Panc1 (cell line): ENCODE results near the gene SH3PXD2B. TPM values are rescaled to one million over a fixed set of nuclear protein-coding genes. Genes with fewer than 3 reads are reported as not detected.

ENCODE experiments used
- ATAC-seq: fragments of 200-7000 bp; cut with Tn5 transposase; 2 replicates; pipeline ENCODE4 v1.9.1; 2020; ENCODE audit warnings: mild to moderate bottlenecking, moderate library complexity
- BruUV-seq: library from RNA; stranded (reverse); fragments of 400-500 nt; replicated peaks from 2 replicates; lab custom pipeline; 2021; lab: Mats Ljungman, UMichigan
- CTCF ChIA-PET: fragments of 300-600 bp; sonication (Branson Sonifier 250); formaldehyde crosslinking; loops from one replicate; lab custom pipeline; 2022; ENCODE audit warnings: antibody characterized with exemption; lab: Charles Lee
- POLR2A ChIA-PET: fragments of 300-600 bp; sonication (Branson Sonifier 250); formaldehyde crosslinking; loops from one replicate; lab custom pipeline; 2022; ENCODE audit warnings: antibody characterized with exemption; lab: Charles Lee
- DNase-seq: peaks from one replicate; pipeline ENCODE4 v3.0.0-alpha.2; 2010; ENCODE audit warnings: low read depth, low spot score
- H3K27ac ChIP-seq: 2 replicates; pipeline ENCODE4 v1.5.1; 2011; ENCODE audit warnings: mild to moderate bottlenecking, low read length, inconsistent platforms
- H3K27me3 ChIP-seq: fragments of 200-500 bp; sonication (Bioruptor generic); 2 replicates; pipeline ENCODE4 v1.6.0; 2014; ENCODE audit warnings: low read length, inconsistent platforms; ENCODE audit not compliant: control insufficient read depth, insufficient read depth
- H3K36me3 ChIP-seq: fragments of 200-500 bp; sonication (Bioruptor generic); 2 replicates; pipeline ENCODE4 v1.5.1; 2014; ENCODE audit warnings: inconsistent platforms, mild to moderate bottlenecking, low read length, moderate library complexity; ENCODE audit not compliant: control insufficient read depth, insufficient read depth
- H3K4me1 ChIP-seq: 2 replicates; pipeline ENCODE4 v1.5.1; 2011; ENCODE audit warnings: inconsistent platforms, mild to moderate bottlenecking, low read length, moderate library complexity; ENCODE audit not compliant: control insufficient read depth, insufficient read depth
- H3K4me3 ChIP-seq, 2 experiments: 2 replicates each; pipeline ENCODE4 v1.5.1; 2011 to 2012; ENCODE audit warnings: low read depth in 2 of 2, low read length in 2 of 2, mild to moderate bottlenecking in 2 of 2, inconsistent platforms in 1 of 2, moderate library complexity in 1 of 2
- H3K9me3 ChIP-seq: fragments of 200-500 bp; sonication (Bioruptor generic); 2 replicates; pipeline ENCODE4 v1.5.1; 2014; ENCODE audit warnings: low read depth, mild to moderate bottlenecking, inconsistent platforms, low read length, moderate library complexity; ENCODE audit not compliant: control insufficient read depth, insufficient read depth
- POLR2AphosphoS5 ChIP-seq: IDR thresholded peaks from 2 replicates; pipeline ENCODE4 v1.6.1; 2012; ENCODE audit warnings: mild to moderate bottlenecking, low read depth, low read length, moderate library complexity
- SIN3A ChIP-seq: IDR thresholded peaks from 2 replicates; pipeline ENCODE4 v1.6.1; 2012; ENCODE audit warnings: low read depth, mild to moderate bottlenecking, low read length, moderate library complexity, borderline replicate concordance; ENCODE audit not compliant: insufficient read depth
- TCF7L2 ChIP-seq: IDR thresholded peaks from 2 replicates; pipeline ENCODE4 v1.6.1; 2011; ENCODE audit warnings: mild to moderate bottlenecking, low read depth, low read length, inconsistent platforms
- in situ Hi-C: cut with HindIII; loops from 2 replicates; pipeline ENCODE4 v1.10.0; 2016; ENCODE audit warnings: low sequenced_read_pairs, low pct_unique_long_range_greater_than_20kb
- intact Hi-C: fragments of 100-400 bp; cut with micrococcal nuclease; formaldehyde crosslinking; loops from one replicate; pipeline ENCODE4 v1.10.0; 2022; ENCODE audit not compliant: unreplicated experiment
- total RNA-seq: library from RNA; stranded (reverse); gene quantifications from one replicate; pipeline ENCODE4 v1.2.1, GENCODE V29; 2021; ENCODE audit not compliant: unreplicated experiment
- TF ChIP-seq, protein P1 (sequence below): fragments of 450-650 bp; IDR thresholded peaks from 2 replicates; pipeline ENCODE4 v1.5.1; 2017; ENCODE audit warnings: mild to moderate bottlenecking
- TF ChIP-seq, protein P2 (sequence below), 2 experiments: IDR thresholded peaks; 2 replicates each; pipeline ENCODE4 v1.6.1; 2011 to 2012; ENCODE audit warnings: low read depth in 2 of 2, control low read depth in 1 of 2, low read length in 1 of 2, mild to moderate bottlenecking in 1 of 2, moderate library complexity in 1 of 2; ENCODE audit not compliant: insufficient read depth in 1 of 2

The SH3PXD2B gene
- total RNA-seq, 1 experiment from 2014 or later: 39.7 TPM

DNA sequence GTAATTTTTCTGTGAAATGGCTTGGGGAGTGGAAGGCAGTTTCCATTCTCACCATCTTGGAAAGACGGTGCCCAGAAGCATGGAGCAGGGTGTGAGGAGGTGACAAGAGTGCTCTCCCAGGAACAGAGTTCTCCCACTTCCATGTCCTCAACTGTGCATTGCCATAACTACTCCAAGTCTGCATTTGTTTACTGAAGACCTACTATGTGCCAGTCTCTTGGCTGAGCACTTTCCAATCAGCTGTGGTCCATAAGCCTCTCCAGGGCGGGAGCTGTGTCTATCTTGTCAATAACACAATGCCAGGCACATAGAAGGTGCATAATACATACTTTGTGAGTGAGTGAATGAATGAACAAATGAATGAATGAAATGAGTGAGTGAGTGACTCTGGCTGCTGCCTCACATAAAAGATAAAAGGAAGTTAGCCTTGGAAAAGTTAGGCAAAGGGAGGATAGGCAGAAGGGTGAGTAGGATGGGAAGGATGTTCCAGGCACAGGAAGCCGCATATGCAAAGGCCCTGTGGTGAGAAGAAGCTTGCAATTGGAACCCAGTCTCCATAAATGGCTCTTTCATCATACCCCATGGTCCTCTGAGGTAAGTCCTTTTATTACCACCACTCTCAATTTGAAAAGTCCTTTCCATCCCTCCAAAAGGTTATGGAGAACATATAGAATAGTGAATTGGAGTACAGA lies 31.3 kb upstream of the SH3PXD2B start:
- in situ Hi-C loops: no loop called here
- H3K4me3 ChIP-seq: no peak overlapping the region
- no peak overlapping the region for H3K27ac ChIP-seq
- no peaks in the 10 kb centered on the region for H3K4me1 ChIP-seq
- DNase-seq (no peak), ATAC-seq (no peak)
- ChIA-PET POLR2A (no interaction called here), CTCF (no interaction called here)
- no peaks in the 10 kb centered on the region for H3K27me3 ChIP-seq
- intact Hi-C loops: no loop called here
- no TSS peak for BruUV-seq
- H3K9me3 ChIP-seq: no peaks in the 10 kb centered on the region
- no peaks in the 10 kb centered on the region for H3K36me3 ChIP-seq
- TF ChIP-seq, protein P1, sequence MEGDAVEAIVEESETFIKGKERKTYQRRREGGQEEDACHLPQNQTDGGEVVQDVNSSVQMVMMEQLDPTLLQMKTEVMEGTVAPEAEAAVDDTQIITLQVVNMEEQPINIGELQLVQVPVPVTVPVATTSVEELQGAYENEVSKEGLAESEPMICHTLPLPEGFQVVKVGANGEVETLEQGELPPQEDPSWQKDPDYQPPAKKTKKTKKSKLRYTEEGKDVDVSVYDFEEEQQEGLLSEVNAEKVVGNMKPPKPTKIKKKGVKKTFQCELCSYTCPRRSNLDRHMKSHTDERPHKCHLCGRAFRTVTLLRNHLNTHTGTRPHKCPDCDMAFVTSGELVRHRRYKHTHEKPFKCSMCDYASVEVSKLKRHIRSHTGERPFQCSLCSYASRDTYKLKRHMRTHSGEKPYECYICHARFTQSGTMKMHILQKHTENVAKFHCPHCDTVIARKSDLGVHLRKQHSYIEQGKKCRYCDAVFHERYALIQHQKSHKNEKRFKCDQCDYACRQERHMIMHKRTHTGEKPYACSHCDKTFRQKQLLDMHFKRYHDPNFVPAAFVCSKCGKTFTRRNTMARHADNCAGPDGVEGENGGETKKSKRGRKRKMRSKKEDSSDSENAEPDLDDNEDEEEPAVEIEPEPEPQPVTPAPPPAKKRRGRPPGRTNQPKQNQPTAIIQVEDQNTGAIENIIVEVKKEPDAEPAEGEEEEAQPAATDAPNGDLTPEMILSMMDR: no peak
- no peak for TF ChIP-seq POLR2AphosphoS5
- no peak for TF ChIP-seq SIN3A
- TF ChIP-seq, protein P2, sequence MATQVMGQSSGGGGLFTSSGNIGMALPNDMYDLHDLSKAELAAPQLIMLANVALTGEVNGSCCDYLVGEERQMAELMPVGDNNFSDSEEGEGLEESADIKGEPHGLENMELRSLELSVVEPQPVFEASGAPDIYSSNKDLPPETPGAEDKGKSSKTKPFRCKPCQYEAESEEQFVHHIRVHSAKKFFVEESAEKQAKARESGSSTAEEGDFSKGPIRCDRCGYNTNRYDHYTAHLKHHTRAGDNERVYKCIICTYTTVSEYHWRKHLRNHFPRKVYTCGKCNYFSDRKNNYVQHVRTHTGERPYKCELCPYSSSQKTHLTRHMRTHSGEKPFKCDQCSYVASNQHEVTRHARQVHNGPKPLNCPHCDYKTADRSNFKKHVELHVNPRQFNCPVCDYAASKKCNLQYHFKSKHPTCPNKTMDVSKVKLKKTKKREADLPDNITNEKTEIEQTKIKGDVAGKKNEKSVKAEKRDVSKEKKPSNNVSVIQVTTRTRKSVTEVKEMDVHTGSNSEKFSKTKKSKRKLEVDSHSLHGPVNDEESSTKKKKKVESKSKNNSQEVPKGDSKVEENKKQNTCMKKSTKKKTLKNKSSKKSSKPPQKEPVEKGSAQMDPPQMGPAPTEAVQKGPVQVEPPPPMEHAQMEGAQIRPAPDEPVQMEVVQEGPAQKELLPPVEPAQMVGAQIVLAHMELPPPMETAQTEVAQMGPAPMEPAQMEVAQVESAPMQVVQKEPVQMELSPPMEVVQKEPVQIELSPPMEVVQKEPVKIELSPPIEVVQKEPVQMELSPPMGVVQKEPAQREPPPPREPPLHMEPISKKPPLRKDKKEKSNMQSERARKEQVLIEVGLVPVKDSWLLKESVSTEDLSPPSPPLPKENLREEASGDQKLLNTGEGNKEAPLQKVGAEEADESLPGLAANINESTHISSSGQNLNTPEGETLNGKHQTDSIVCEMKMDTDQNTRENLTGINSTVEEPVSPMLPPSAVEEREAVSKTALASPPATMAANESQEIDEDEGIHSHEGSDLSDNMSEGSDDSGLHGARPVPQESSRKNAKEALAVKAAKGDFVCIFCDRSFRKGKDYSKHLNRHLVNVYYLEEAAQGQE (IDR thresholded peaks at IDR 0.05; ENCODE audit: insufficient read depth in 1 of 2, low read depth in 2 of 2, low read length in 1 of 2): no peak
- TF ChIP-seq TCF7L2: no peak

DNA sequence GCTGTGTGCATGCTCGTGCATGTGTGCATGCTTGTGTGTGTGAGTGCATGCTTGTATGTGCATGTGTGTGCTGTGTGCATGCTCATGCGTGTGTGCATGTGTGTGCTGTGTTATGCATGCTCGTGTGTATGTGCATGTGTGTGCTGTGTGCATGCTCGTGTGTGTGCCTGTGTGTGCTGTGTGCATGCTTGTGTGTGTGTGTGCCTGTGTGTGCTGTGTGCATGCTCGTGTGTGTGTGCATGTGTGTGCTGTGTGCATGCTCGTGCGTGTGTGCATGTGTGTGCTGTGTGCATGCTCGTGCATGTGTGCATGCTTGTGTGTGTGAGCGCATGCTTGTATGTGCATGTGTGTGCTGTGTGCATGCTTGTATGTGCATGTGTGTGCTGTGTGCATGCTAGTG lies 30.3 kb upstream of the SH3PXD2B start:
- no peak overlapping the region for H3K4me3 ChIP-seq
- no peaks in the 10 kb centered on the region for H3K36me3 ChIP-seq
- ChIA-PET POLR2A (no interaction called here), CTCF (no interaction called here)
- intact Hi-C loops (no loop called here), in situ Hi-C loops (no loop called here)
- ATAC-seq: no peak
- no peak overlapping the region for H3K27ac ChIP-seq
- DNase-seq: no peak
- BruUV-seq: no TSS peak
- TF ChIP-seq, protein P2 (IDR thresholded peaks at IDR 0.05; ENCODE audit: insufficient read depth in 1 of 2, low read depth in 2 of 2, low read length in 1 of 2): no peak
- TF ChIP-seq TCF7L2 (no peak), SIN3A (no peak), POLR2AphosphoS5 (no peak)
- TF ChIP-seq, protein P1: no peak
- no peaks in the 10 kb centered on the region for H3K9me3 ChIP-seq
- no peaks in the 10 kb centered on the region for H3K4me1 ChIP-seq
- no peaks in the 10 kb centered on the region for H3K27me3 ChIP-seq
